SJSA1 (cell line): Measurements from ENCODE around the gene TRPM2. TPM values are rescaled to one million over a fixed set of nuclear protein-coding genes. Genes with fewer than 3 reads are reported as not detected.
A peak's percentile ranks its signal among the peaks of the same experiment; 100 is the strongest.

ENCODE experiments used
- DNase-seq, 2 experiments: peaks; one replicate each; pipeline ENCODE4 v3.0.0-alpha.2; 2015 to 2020; ENCODE audit warnings: low spot score in 2 of 2, low read depth in 1 of 2
- H3K27ac ChIP-seq: fragments of 250-450 bp; sonication (Bioruptor Pico); 2 replicates; pipeline ENCODE4 v1.5.1; 2020; ENCODE audit warnings: mild to moderate bottlenecking, moderate library complexity
- H3K27me3 ChIP-seq: fragments of 250-450 bp; sonication (Bioruptor Pico); replicated peaks from 2 replicates; pipeline ENCODE4 v1.5.1; 2020; ENCODE audit warnings: mild to moderate bottlenecking, moderate library complexity
- H3K36me3 ChIP-seq: fragments of 250-450 bp; sonication (Bioruptor Pico); 2 replicates; pipeline ENCODE4 v1.5.1; 2020; ENCODE audit warnings: mild to moderate bottlenecking
- H3K4me1 ChIP-seq: fragments of 250-450 bp; sonication (Bioruptor Pico); replicated peaks from 2 replicates; pipeline ENCODE4 v1.6.1; 2021; ENCODE audit warnings: mild to moderate bottlenecking
- H3K4me3 ChIP-seq: fragments of 250-450 bp; sonication (Bioruptor Pico); 2 replicates; pipeline ENCODE4 v1.5.1; 2020; ENCODE audit warnings: mild to moderate bottlenecking
- H3K9me3 ChIP-seq: fragments of 250-450 bp; sonication (Bioruptor Pico); replicated peaks from 2 replicates; pipeline ENCODE4 v1.5.1; 2020; ENCODE audit warnings: mild to moderate bottlenecking
- total RNA-seq: library from RNA; depleted of rRNA; stranded (reverse); fragments of >200 nt; shearing (Covaris generic); gene quantifications from 2 replicates; pipeline ENCODE4 v1.2.3, GENCODE V29; 2014

Gene TRPM2
- total RNA-seq, 1 experiment from 2014 or later, result 16.1 TPM

DNA sequence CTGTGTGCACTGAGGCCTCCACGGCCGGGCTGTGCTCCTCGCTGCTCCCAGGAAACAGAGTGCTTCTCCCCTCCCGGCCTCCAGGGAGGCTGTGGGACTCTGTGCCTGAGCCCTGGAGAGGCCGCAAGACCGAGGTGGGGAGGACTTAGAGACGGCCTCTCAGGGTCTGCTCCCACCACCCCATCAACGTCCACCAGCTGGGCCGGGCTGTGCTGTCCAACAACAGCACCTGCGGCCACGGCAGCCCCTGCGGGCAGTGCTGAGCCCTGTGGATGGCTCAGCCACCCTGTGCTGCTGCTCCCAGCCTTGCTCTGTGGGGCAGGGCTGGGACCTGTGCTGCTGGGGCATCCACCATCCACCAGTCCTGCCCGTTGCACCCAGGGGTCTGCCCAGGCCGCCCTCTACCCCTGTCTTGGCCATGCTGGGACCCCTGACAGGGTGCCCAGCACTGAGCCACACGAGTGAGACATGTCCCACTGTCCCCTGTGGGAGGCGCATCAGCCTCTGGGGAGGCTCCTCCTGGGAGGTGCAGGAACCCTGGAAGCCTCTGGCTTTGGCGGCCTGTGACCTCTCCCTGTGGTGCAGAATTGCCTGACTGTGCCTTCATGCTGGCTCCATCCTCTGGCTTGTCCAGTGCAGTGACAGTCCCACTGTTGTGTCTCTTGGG is 70.7 kb downstream of the TRPM2 start:
- no peaks in the 10 kb centered on the region for H3K4me1 ChIP-seq
- H3K9me3 ChIP-seq, result 0 out of 2 replicates have a peak, but pooled peaks cover 5% of the 10 kb centered on the region
- H3K36me3 ChIP-seq, result peaks cover 11% of the 10 kb centered on the region
- no peak overlapping the region for H3K4me3 ChIP-seq
- peak in 1 of 2 experiments; percentile 40 for DNase-seq
- H3K27ac ChIP-seq, result no peak overlapping the region
- H3K27me3 ChIP-seq, result no peaks in the 10 kb centered on the region

DNA sequence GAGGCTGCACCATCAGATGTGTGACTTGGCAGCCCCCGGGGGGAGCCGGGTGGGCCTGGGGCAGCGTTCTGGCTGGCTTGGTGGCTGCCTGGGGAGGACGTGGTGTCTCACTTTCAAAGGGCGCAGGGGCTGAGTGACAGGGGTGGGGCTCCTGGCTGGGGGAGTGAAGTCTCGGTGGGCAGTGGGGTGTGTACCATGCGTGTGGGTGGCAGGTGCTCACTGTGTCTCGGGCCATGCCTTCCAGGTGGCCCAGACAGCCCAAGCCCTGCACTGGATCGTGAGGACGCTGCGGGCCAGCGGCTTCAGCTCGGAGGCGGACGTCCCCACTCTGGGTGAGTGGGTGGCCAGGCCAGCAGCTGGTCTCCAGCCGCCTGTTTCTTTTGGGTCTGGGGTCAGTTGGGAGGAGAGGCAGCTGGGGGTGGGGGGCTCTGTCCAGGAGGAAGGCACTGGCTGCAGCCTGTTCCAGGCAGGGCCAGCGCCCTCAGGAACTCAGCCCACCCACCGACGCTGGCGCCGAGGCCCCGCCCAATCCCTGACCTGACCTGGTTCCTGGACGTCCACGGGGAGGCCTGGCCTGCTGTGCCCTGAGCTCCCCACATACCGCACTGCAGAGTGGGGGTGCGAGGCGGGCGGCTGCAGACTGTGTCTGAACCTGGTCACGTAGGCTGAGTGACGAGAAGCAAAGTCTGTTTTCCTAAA is 71.3 kb downstream of the TRPM2 start:
- no peak overlapping the region for H3K27ac ChIP-seq
- no peak overlapping the region for H3K4me3 ChIP-seq
- peaks cover 9% of the 10 kb centered on the region; the same call in 1 of the 2 replicates for H3K9me3 ChIP-seq
- peaks cover 10% of the 10 kb centered on the region for H3K36me3 ChIP-seq
- no peaks in the 10 kb centered on the region for H3K27me3 ChIP-seq
- peak in 1 of 2 experiments; percentile 41 for DNase-seq
- no peaks in the 10 kb centered on the region for H3K4me1 ChIP-seq

DNA sequence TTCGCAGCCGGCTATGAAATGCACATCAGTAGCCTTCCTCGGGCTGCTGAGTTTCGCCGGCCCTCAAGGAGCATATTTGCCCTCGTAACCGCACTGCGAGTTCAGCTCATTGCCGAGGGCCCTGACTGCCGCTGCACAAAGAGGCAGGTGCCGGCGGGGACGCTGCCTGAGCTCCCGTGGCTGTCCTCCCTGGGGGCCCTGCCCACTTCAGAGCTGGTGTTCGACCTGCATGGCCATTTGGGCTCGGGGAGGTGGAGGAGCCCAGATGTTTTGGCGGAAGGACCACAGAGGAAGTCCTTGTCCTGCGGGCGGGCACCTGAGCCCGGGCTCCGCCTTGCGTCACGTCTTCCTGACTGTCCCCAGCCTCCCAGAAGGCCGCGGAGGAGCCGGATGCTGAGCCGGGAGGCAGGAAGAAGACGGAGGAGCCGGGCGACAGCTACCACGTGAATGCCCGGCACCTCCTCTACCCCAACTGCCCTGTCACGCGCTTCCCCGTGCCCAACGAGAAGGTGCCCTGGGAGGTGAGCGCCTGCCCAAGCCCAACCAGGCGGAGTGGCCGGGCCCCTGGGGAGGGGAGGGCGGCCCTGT is 72.0 kb downstream of the TRPM2 start:
- Histone ChIP-seq H3K4me1 (no peaks in the 10 kb centered on the region), H3K27me3 (no peaks in the 10 kb centered on the region), H3K27ac (no peak overlapping the region), H3K4me3 (no peak overlapping the region), H3K9me3 (peaks cover 12% of the 10 kb centered on the region; the same call in 1 of the 2 replicates), H3K36me3 (peaks cover 10% of the 10 kb centered on the region)
- peak in 1 of 2 experiments; percentile 39 for DNase-seq

DNA sequence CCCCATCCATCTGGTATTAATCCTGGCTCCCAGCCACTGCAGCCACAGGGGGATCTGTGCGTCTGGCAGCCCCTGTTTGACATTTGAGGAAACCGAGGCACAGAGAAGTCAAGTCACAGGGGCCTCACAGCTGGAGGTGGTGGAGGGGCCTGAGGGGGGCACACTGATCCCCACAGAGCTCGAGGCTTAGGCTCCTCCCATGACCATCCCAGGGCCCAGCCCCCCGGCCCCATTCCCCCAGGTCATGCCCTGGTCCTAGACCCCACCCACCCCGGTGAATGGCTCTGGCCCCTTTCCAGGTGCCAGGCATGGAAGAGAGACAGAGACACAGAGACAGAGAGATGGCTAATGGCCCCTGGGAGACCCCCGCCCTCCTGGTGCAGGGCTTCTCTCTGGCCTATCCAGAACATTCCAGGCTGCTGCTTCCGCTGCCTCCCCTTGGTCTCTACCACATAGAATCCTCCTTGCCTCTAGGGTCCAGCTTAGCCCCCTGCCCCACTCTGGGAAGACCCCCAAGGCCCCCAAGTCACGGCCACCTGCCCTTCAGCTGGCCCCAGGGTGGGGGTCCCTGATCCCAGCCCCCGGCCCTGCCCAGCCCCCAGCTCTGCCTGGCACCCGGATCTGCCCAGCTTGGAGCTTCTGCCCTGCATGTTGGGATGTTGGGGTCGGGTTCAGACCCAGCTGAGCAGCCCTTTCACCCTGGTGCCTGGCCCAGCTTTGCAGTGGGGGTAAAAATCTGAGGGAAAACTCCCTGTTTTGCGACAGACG is 72.7 kb downstream of the TRPM2 start:
- Histone ChIP-seq H3K27me3 (no peaks in the 10 kb centered on the region), H3K27ac (no peak overlapping the region), H3K4me1 (no peaks in the 10 kb centered on the region), H3K9me3 (peaks cover 12% of the 10 kb centered on the region; the same call in 1 of the 2 replicates), H3K4me3 (no peak overlapping the region), H3K36me3 (peaks cover 10% of the 10 kb centered on the region; the same call in 1 of the 2 replicates)
- DNase-seq, result no peak

DNA sequence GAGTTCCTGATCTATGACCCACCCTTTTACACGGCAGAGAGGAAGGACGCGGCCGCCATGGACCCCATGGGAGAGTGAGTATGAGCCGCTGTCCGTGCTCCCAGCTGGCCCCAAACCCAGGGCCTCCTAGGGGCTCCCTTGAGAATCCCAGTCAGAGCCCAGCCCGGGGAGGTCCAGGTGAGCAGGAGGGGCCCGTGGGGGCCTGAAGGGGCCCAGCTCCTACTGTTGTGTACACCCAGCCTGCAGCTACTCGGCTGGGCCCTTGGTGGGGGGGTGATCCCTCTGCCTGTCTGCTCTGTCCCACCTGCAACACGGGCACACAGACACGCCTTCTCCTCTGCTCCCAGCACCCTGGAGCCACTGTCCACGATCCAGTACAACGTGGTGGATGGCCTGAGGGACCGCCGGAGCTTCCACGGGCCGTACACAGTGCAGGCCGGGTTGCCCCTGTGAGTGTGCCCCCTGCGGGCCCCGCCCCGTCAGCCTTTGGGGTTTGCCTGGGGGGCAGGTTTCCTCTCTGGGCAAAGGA is 73.3 kb downstream of the TRPM2 start:
- DNase-seq, result peak in 1 of 2 experiments; percentile 37
- no peak overlapping the region for H3K27ac ChIP-seq
- no peak overlapping the region for H3K4me3 ChIP-seq
- H3K9me3 ChIP-seq, result peaks cover 12% of the 10 kb centered on the region; the same call in 1 of the 2 replicates
- no peaks in the 10 kb centered on the region for H3K27me3 ChIP-seq
- H3K4me1 ChIP-seq, result no peaks in the 10 kb centered on the region
- H3K36me3 ChIP-seq, result peaks cover 10% of the 10 kb centered on the region; the same call in 1 of the 2 replicates

DNA sequence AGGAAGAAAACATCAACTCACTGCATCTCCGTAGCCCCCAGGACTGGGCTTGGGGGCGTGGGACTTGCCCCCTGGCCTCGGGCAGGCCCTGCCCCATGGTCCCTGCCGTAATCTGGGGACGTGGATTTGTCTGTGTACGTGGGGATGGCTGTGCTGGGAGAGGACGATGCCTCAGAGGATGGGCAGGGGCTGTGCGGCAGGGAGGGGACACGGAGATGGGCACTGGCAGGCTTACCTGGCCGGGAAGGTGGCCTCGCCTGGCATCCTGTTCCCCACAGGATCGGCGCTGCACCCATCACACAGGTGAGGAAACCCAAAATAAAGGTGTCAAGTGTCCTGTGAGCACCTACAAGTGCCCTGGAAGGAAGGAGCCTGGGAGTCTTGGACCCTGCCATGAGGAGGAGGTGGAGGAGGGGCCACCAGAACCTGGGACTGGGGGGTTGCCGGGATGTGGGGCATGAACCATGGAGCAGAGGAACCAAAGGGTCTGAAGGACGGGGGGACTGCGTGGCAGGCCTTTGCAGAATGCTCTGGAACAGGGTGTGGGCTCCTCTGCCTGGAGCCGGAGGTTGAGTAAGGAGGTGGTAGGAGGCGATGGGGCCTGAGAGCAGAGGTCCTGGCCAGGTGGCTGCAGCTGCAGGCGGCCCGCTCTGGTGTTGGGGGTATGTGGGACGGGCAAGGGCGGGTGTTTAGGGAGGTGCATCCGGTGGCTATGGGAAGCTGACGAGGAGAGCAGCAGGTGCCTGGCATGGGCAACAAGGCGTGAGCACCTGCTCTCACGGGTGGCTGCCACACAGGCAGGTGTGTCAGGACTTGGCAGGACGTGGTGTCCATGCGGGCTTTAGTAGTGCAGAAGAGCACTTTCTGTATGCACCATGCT is 74.1 kb downstream of the TRPM2 start:
- Histone ChIP-seq H3K9me3 (peaks cover 12% of the 10 kb centered on the region; the same call in 1 of the 2 replicates), H3K4me3 (no peak overlapping the region), H3K27me3 (no peaks in the 10 kb centered on the region), H3K27ac (no peak overlapping the region), H3K36me3 (peaks cover 10% of the 10 kb centered on the region; the same call in 1 of the 2 replicates), H3K4me1 (no peaks in the 10 kb centered on the region)
- DNase-seq, result peak in 1 of 2 experiments; percentile 39

DNA sequence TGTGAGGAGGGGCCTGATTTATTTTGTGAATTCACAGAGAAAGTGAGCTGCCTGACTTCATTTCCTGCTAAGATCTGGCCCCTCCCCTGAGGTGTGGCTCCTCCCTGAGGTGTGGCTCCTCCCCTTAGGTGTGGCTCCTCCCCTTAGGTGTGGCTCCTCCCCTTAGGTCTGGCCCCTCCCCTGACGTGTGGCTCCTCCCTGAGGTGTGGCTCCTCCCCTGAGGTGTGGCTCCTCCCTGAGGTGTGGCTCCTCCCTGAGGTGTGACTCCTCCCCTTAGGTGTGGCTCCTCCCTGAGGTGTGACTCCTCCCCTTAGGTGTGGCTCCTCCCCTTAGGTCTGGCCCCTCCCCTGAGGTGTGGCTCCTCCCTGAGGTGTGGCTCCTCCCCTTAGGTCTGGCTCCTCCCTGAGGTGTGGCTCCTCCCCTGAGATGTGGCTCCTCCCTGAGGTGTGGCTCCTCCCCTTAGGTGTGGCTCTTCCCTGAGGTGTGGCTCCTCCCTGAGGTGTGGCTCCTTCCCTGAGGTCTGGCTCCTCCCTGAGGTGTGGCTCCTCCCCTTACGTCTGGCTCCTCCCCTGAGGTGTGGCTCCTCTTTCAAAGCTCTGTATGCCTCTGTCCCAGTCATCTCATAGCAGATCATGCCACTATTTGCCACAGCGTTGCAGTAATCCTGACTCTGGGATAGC is 75.0 kb downstream of the TRPM2 start:
- H3K9me3 ChIP-seq, result peaks cover 12% of the 10 kb centered on the region; the same call in 1 of the 2 replicates
- H3K27ac ChIP-seq, result no peak overlapping the region
- peaks cover 10% of the 10 kb centered on the region; the same call in 1 of the 2 replicates for H3K36me3 ChIP-seq
- no peaks in the 10 kb centered on the region for H3K27me3 ChIP-seq
- no peaks in the 10 kb centered on the region for H3K4me1 ChIP-seq
- peak in 1 of 2 experiments; percentile 16 for DNase-seq
- H3K4me3 ChIP-seq, result no peak overlapping the region

DNA sequence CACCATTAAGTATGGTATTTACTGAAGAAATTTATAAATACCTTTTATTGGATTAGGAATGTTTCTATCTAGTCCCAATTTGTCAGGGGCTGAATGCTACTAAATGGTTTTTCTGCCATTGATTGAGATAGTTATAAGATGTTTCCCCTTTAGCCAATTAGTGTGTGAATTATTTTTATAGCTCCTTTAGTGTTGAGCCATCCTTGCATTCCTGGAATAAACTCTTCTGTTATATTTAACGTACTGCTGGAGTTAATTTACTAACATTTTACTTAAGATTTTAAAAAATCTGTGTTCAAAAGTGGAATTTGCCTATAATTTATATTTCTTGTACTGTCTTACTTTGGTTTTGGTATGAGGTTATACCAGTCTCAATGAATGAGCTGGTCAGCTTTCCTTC is 76.5 kb downstream of the TRPM2 start:
- Histone ChIP-seq H3K27ac (no peak overlapping the region), H3K27me3 (no peaks in the 10 kb centered on the region), H3K4me3 (no peak overlapping the region), H3K9me3 (peaks cover 12% of the 10 kb centered on the region; the same call in 1 of the 2 replicates), H3K36me3 (peaks cover 10% of the 10 kb centered on the region; the same call in 1 of the 2 replicates), H3K4me1 (no peaks in the 10 kb centered on the region)
- DNase-seq, result no peak

DNA sequence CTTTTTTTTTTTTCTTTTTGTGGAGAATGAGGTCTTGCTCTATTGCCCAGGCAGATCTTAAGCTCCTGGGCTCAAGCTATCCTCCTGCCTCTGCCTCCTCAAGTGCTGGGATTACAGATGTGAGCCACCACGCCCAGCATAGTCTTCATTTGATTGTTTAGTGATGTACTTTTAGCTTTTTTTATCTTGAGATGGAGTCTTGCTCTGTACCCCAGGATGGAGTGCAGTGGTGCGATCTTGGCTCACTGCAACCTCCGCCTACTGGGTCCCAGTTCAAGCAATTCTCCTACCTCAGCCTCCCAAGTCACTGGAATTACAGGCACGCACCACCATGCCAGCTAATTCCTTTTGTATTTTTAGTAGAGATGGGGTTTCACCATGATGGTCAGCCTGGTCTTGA is 77.9 kb downstream of the TRPM2 start:
- Histone ChIP-seq H3K27ac (no peak overlapping the region), H3K36me3 (peaks cover 5% of the 10 kb centered on the region; the same call in 1 of the 2 replicates), H3K9me3 (peaks cover 12% of the 10 kb centered on the region; the same call in 1 of the 2 replicates), H3K4me1 (no peaks in the 10 kb centered on the region), H3K27me3 (no peaks in the 10 kb centered on the region), H3K4me3 (no peak overlapping the region)
- peak in 1 of 2 experiments; percentile 14 for DNase-seq

DNA sequence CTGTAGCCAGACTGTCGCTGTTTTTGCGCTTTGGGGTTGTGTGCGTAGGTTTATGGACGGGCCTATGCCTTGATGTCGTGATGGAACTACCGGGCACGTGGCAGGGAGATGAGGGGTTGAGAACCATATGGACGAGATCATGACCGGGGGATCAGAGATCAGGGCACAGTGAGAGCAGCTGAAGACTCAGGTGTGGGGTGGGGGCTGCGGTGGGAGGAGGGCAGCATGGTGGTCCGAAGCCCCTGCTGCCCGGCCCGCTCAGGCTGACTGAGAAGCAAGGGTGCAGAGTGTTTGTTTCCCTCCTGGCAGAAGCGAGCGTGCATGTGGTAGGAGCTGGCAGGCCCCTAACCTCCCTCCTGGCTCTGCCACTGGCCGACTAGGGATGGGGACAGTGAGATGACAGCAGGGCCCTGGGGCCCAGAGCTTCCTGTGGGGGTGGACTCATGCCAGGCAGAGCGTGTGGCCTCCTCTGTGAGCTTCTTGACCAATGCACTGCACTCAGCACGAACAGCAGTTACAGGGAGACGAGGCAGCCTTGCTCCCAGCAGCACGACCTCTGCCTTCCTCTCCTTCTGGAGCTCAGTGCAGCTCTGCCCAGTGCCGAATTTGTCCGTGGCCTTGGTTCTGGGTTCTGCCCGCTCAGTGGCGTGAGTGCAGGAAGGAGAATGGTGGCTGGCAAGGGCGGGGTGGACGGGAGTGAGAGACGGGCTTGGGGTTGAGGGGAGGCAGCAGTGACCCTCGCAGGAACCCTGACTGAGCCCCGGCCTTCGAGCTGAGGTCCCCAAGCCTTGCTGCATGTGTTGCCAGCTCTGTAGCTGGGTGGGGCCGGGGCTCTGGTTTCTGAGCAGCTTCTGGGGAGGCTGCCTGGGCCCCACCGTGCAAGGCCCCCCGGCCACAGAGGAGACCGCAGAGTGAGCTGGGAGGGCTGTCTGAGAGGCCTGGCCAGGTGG is 79.7 kb downstream of the TRPM2 start:
- H3K27ac ChIP-seq, result no peak overlapping the region
- DNase-seq, result peak in 1 of 2 experiments; percentile 40
- no peaks in the 10 kb centered on the region for H3K27me3 ChIP-seq
- H3K36me3 ChIP-seq, result no peaks in the 10 kb centered on the region
- no peak overlapping the region for H3K4me3 ChIP-seq
- H3K4me1 ChIP-seq, result no peaks in the 10 kb centered on the region
- peaks cover 7% of the 10 kb centered on the region; the same call in 1 of the 2 replicates for H3K9me3 ChIP-seq
